Right renal cortex interstitium (tissue), 3 donors: ENCODE results near the gene HYAL3. TPM values are rescaled to one million over a fixed set of nuclear protein-coding genes. Genes with fewer than 3 reads are reported as not detected.
"Not testable (repeated sequence)": the region's sequence is repeated elsewhere in the genome, so short reads cannot be mapped to it uniquely, and the experiment has no call there.

Source experiments
- DNase-seq, 3 donors: peaks; one replicate each; pipeline ENCODE4 v3.0.0-alpha.2; 2013; ENCODE audit warnings: low read depth in 3 of 3, low spot score in 2 of 3
- polyA plus RNA-seq, 3 donors: library from polyadenylated mRNA; unstranded; fragments of 120-200 nt; gene quantifications; one replicate each; pipeline ENCODE4 v1.2.1, GENCODE V29; 2013; ENCODE audit not compliant: insufficient read length in 3 of 3

The HYAL3 gene
- polyA plus RNA-seq, 3 donors = 2.9 to 3.2 (median 3.1) TPM

GRCh38 chr3:50260942-50261441 lies 38.2 kb downstream of the HYAL3 start:
- DNase-seq = no peak

- peak; percentile 83 to 90 (median 86) for DNase-seq
These were observed 38.9 kb downstream of the HYAL3 start for GRCh38 chr3:50260027-50260941.

- no peak for DNase-seq
These were observed 39.7 kb downstream of the HYAL3 start for GRCh38 chr3:50259432-50260026.

- no peak for DNase-seq
These were observed 40.2 kb downstream of the HYAL3 start for GRCh38 chr3:50258979-50259378.

GRCh38 chr3:50258029-50258680 lies 41.0 kb downstream of the HYAL3 start:
- no peak for DNase-seq

GRCh38 chr3:50256978-50257890 lies 42.0 kb downstream of the HYAL3 start:
- DNase-seq = no peak

- DNase-seq = no peak
These were observed 44.0 kb downstream of the HYAL3 start for GRCh38 chr3:50255251-50255615.

GRCh38 chr3:50254577-50255250 lies 44.5 kb downstream of the HYAL3 start:
- no peak for DNase-seq

GRCh38 chr3:50251220-50251619 lies 48.0 kb downstream of the HYAL3 start:
- no peak for DNase-seq

GRCh38 chr3:50250514-50250913 lies 48.7 kb downstream of the HYAL3 start:
- no peak for DNase-seq

GRCh38 chr3:50249457-50249856 lies 49.7 kb downstream of the HYAL3 start:
- no peak for DNase-seq

- no peak for DNase-seq
These were observed 50.8 kb downstream of the HYAL3 start for GRCh38 chr3:50248387-50248786.

- no peak for DNase-seq
These were observed 52.7 kb downstream of the HYAL3 start for GRCh38 chr3:50246517-50246954.

GRCh38 chr3:50245831-50246516 lies 53.2 kb downstream of the HYAL3 start:
- DNase-seq = peak in 2 of 3 donors; percentile 85 to 86

GRCh38 chr3:50245251-50245745 lies 53.9 kb downstream of the HYAL3 start:
- DNase-seq = no peak

GRCh38 chr3:50244813-50245212 lies 54.4 kb downstream of the HYAL3 start:
- not testable (repeated sequence) for DNase-seq

- DNase-seq = no peak
These were observed 55.7 kb downstream of the HYAL3 start for GRCh38 chr3:50243543-50243895.

GRCh38 chr3:50242851-50243542 lies 56.2 kb downstream of the HYAL3 start:
- no peak for DNase-seq
